ENCODE results near the gene FRAS1. TPM values are rescaled to one million over a fixed set of nuclear protein-coding genes. Genes with fewer than 3 reads are reported as not detected.
"Not testable (repeated sequence)": the region's sequence is repeated elsewhere in the genome, so short reads cannot be mapped to it uniquely, and the experiment has no call there.

The FRAS1 gene
- total and polyA plus RNA-seq, 4 donors: 0.08 to 1.4 (median 0.87) TPM; not detected in 1

- Histone ChIP-seq H3K27me3 (ENCODE audit: control insufficient read depth in 1 of 2, insufficient read depth in 2 of 2, low read length in 1 of 2) (no peaks in the 10 kb centered on the region), H3K36me3 (ENCODE audit: control insufficient read depth in 1 of 2, insufficient read depth in 2 of 2, low read length in 1 of 2) (no peaks in the 10 kb centered on the region), H3K4me3 (ENCODE audit: low read length in 2 of 2) (no peak overlapping the region), H3K4me1 (ENCODE audit: control insufficient read depth in 1 of 2, insufficient read depth in 2 of 2, low read length in 2 of 2) (no peaks in the 10 kb centered on the region), H3K9me3 (ENCODE audit: control insufficient read depth, low read length) (no peaks in the 10 kb centered on the region), H3K27ac (ENCODE audit: low read depth in 1 of 2, low read length in 2 of 2) (no peak overlapping the region)
- ATAC-seq (ENCODE audit: low FRiP score): no peak
- intact Hi-C loops (cut with DNase I): no loop called here
- WGBS, 2 donors: 78 to 84% methylated on average over 1 of the region's 1 CpG
- DNase-seq: no peak
Measured at GRCh38 chr4:78200949-78201348, 143.8 kb downstream of the FRAS1 start.

- H3K36me3 ChIP-seq (ENCODE audit: control insufficient read depth in 1 of 2, insufficient read depth in 2 of 2, low read length in 1 of 2): no peaks in the 10 kb centered on the region
- 42 to 45% methylated on average over 2 of the region's 2 CpGs for WGBS, 2 donors
- intact Hi-C loops (cut with DNase I): no loop called here
Measured at GRCh38 chr4:78204176-78204575, 147.1 kb downstream of the FRAS1 start.

GRCh38 chr4:78205591-78205990, 148.5 kb downstream of the FRAS1 start:
- H3K27ac ChIP-seq (ENCODE audit: low read depth in 1 of 2, low read length in 2 of 2): no peak overlapping the region
- H3K27me3 ChIP-seq (ENCODE audit: control insufficient read depth in 1 of 2, insufficient read depth in 2 of 2, low read length in 1 of 2): no peaks in the 10 kb centered on the region
- no peaks in the 10 kb centered on the region for H3K36me3 ChIP-seq (ENCODE audit: control insufficient read depth in 1 of 2, insufficient read depth in 2 of 2, low read length in 1 of 2)
- no peaks in the 10 kb centered on the region for H3K4me1 ChIP-seq (ENCODE audit: control insufficient read depth in 1 of 2, insufficient read depth in 2 of 2, low read length in 2 of 2)
- DNase-seq (no peak), ATAC-seq (ENCODE audit: low FRiP score) (no peak)
- no peaks in the 10 kb centered on the region for H3K9me3 ChIP-seq (ENCODE audit: control insufficient read depth, low read length)
- WGBS, 2 donors: 74 to 77% methylated on average over 2 of the region's 2 CpGs
- intact Hi-C loops (cut with DNase I): no loop called here
- no peak overlapping the region for H3K4me3 ChIP-seq (ENCODE audit: low read length in 2 of 2)

More at GRCh38 chr4:78204176-78204575, 147.1 kb downstream of the FRAS1 start:
- Histone ChIP-seq H3K27ac (ENCODE audit: low read depth in 1 of 2, low read length in 2 of 2) (no peak overlapping the region), H3K9me3 (ENCODE audit: control insufficient read depth, low read length) (no peaks in the 10 kb centered on the region), H3K4me3 (ENCODE audit: low read length in 2 of 2) (no peak overlapping the region), H3K4me1 (ENCODE audit: control insufficient read depth in 1 of 2, insufficient read depth in 2 of 2, low read length in 2 of 2) (no peaks in the 10 kb centered on the region), H3K27me3 (ENCODE audit: control insufficient read depth in 1 of 2, insufficient read depth in 2 of 2, low read length in 1 of 2) (no peaks in the 10 kb centered on the region)
- no peak for ATAC-seq (ENCODE audit: low FRiP score)
- no peak for DNase-seq

GRCh38 chr4:78207541-78207940, 150.4 kb downstream of the FRAS1 start:
- H3K27me3 ChIP-seq (ENCODE audit: control insufficient read depth in 1 of 2, insufficient read depth in 2 of 2, low read length in 1 of 2): no peaks in the 10 kb centered on the region
- 93 to 94% methylated on average over 3 of the region's 3 CpGs for WGBS, 2 donors
- no peaks in the 10 kb centered on the region for H3K9me3 ChIP-seq (ENCODE audit: control insufficient read depth, low read length)
- H3K27ac ChIP-seq (ENCODE audit: low read depth in 1 of 2, low read length in 2 of 2): no peak overlapping the region
- H3K4me1 ChIP-seq (ENCODE audit: control insufficient read depth in 1 of 2, insufficient read depth in 2 of 2, low read length in 2 of 2): no peaks in the 10 kb centered on the region
- ATAC-seq (ENCODE audit: low FRiP score) (no peak), DNase-seq (no peak)
- no peak overlapping the region for H3K4me3 ChIP-seq (ENCODE audit: low read length in 2 of 2)
- H3K36me3 ChIP-seq (ENCODE audit: control insufficient read depth in 1 of 2, insufficient read depth in 2 of 2, low read length in 1 of 2): no peaks in the 10 kb centered on the region
- intact Hi-C loops (cut with DNase I): no loop called here

- 82 to 88% methylated on average over 6 of the region's 6 CpGs for WGBS, 2 donors
- no peaks in the 10 kb centered on the region for H3K9me3 ChIP-seq (ENCODE audit: control insufficient read depth, low read length)
- ATAC-seq (ENCODE audit: low FRiP score): no peak
- H3K36me3 ChIP-seq (ENCODE audit: control insufficient read depth in 1 of 2, insufficient read depth in 2 of 2, low read length in 1 of 2): no peaks in the 10 kb centered on the region
- DNase-seq: no peak
- no peak overlapping the region for H3K4me3 ChIP-seq (ENCODE audit: low read length in 2 of 2)
- no peak overlapping the region for H3K27ac ChIP-seq (ENCODE audit: low read depth in 1 of 2, low read length in 2 of 2)
- no peaks in the 10 kb centered on the region for H3K4me1 ChIP-seq (ENCODE audit: control insufficient read depth in 1 of 2, insufficient read depth in 2 of 2, low read length in 2 of 2)
- intact Hi-C loops (cut with DNase I): no loop called here
- no peaks in the 10 kb centered on the region for H3K27me3 ChIP-seq (ENCODE audit: control insufficient read depth in 1 of 2, insufficient read depth in 2 of 2, low read length in 1 of 2)
Measured at GRCh38 chr4:78207951-78208350, 150.8 kb downstream of the FRAS1 start.

GRCh38 chr4:78208896-78209295, 151.8 kb downstream of the FRAS1 start:
- H3K36me3 ChIP-seq (ENCODE audit: control insufficient read depth in 1 of 2, insufficient read depth in 2 of 2, low read length in 1 of 2); DNase-seq; ATAC-seq (ENCODE audit: low FRiP score); intact Hi-C loops (cut with DNase I); H3K27me3 ChIP-seq (ENCODE audit: control insufficient read depth in 1 of 2, insufficient read depth in 2 of 2, low read length in 1 of 2); H3K27ac ChIP-seq (ENCODE audit: low read depth in 1 of 2, low read length in 2 of 2); H3K4me3 ChIP-seq (ENCODE audit: low read length in 2 of 2); H3K9me3 ChIP-seq (ENCODE audit: control insufficient read depth, low read length); H3K4me1 ChIP-seq (ENCODE audit: control insufficient read depth in 1 of 2, insufficient read depth in 2 of 2, low read length in 2 of 2): not testable (repeated sequence)
- 93 to 94% methylated on average over 4 of the region's 4 CpGs for WGBS, 2 donors

GRCh38 chr4:78210694-78211410, 153.7 kb downstream of the FRAS1 start:
- no peak for ATAC-seq (ENCODE audit: low FRiP score)
- Histone ChIP-seq H3K27ac (ENCODE audit: low read depth in 1 of 2, low read length in 2 of 2) (no peak overlapping the region), H3K9me3 (ENCODE audit: control insufficient read depth, low read length) (no peaks in the 10 kb centered on the region), H3K4me3 (ENCODE audit: low read length in 2 of 2) (no peak overlapping the region), H3K27me3 (ENCODE audit: control insufficient read depth in 1 of 2, insufficient read depth in 2 of 2, low read length in 1 of 2) (no peaks in the 10 kb centered on the region), H3K36me3 (ENCODE audit: control insufficient read depth in 1 of 2, insufficient read depth in 2 of 2, low read length in 1 of 2) (no peaks in the 10 kb centered on the region), H3K4me1 (ENCODE audit: control insufficient read depth in 1 of 2, insufficient read depth in 2 of 2, low read length in 2 of 2) (no peaks in the 10 kb centered on the region)
- DNase-seq: no peak
- 97 to 98% methylated on average over 6 of the region's 6 CpGs for WGBS, 2 donors
- intact Hi-C loops (cut with DNase I): no loop called here

GRCh38 chr4:78213218-78213617, 156.1 kb downstream of the FRAS1 start:
- H3K4me1 ChIP-seq (ENCODE audit: control insufficient read depth in 1 of 2, insufficient read depth in 2 of 2, low read length in 2 of 2): no peaks in the 10 kb centered on the region
- ATAC-seq (ENCODE audit: low FRiP score) (no peak), DNase-seq (no peak)
- intact Hi-C loops (cut with DNase I): no loop called here
- no peaks in the 10 kb centered on the region for H3K36me3 ChIP-seq (ENCODE audit: control insufficient read depth in 1 of 2, insufficient read depth in 2 of 2, low read length in 1 of 2)
- H3K27me3 ChIP-seq (ENCODE audit: control insufficient read depth in 1 of 2, insufficient read depth in 2 of 2, low read length in 1 of 2): no peaks in the 10 kb centered on the region
- no peak overlapping the region for H3K27ac ChIP-seq (ENCODE audit: low read depth in 1 of 2, low read length in 2 of 2)
- H3K4me3 ChIP-seq (ENCODE audit: low read length in 2 of 2): no peak overlapping the region
- WGBS, 2 donors: 27 to 29% methylated on average over 3 of the region's 3 CpGs
- H3K9me3 ChIP-seq (ENCODE audit: control insufficient read depth, low read length): no peaks in the 10 kb centered on the region

GRCh38 chr4:78214078-78214477, 157.0 kb downstream of the FRAS1 start:
- Histone ChIP-seq H3K4me3 (ENCODE audit: low read length in 2 of 2) (no peak overlapping the region), H3K27me3 (ENCODE audit: control insufficient read depth in 1 of 2, insufficient read depth in 2 of 2, low read length in 1 of 2) (no peaks in the 10 kb centered on the region), H3K36me3 (ENCODE audit: control insufficient read depth in 1 of 2, insufficient read depth in 2 of 2, low read length in 1 of 2) (no peaks in the 10 kb centered on the region), H3K27ac (ENCODE audit: low read depth in 1 of 2, low read length in 2 of 2) (no peak overlapping the region), H3K4me1 (ENCODE audit: control insufficient read depth in 1 of 2, insufficient read depth in 2 of 2, low read length in 2 of 2) (no peaks in the 10 kb centered on the region), H3K9me3 (ENCODE audit: control insufficient read depth, low read length) (no peaks in the 10 kb centered on the region)
- DNase-seq (no peak), ATAC-seq (ENCODE audit: low FRiP score) (no peak)
- intact Hi-C loops (cut with DNase I): no loop called here

All from aorta (tissue), 5 donors.